ENCODE measurements around the gene AGAP1.

AGAP1 gene

GRCh38 chr2:235609321-235609720 lies 115.5 kb downstream of the AGAP1 start:
- DNase-seq (ENCODE audit: low read depth): no peak

GRCh38 chr2:235609746-235610145 lies 115.9 kb downstream of the AGAP1 start:
- no peak for DNase-seq (ENCODE audit: low read depth)

GRCh38 chr2:235610696-235611257 lies 116.9 kb downstream of the AGAP1 start:
- no peak for DNase-seq (ENCODE audit: low read depth)

GRCh38 chr2:235611349-235611748 lies 117.5 kb downstream of the AGAP1 start:
- no peak for DNase-seq (ENCODE audit: low read depth)

GRCh38 chr2:235611756-235612155 lies 117.9 kb downstream of the AGAP1 start:
- no peak for DNase-seq (ENCODE audit: low read depth)

- no peak for DNase-seq (ENCODE audit: low read depth)
These were observed 118.5 kb downstream of the AGAP1 start for GRCh38 chr2:235612181-235612950.

- no peak for DNase-seq (ENCODE audit: low read depth)
These were observed 119.8 kb downstream of the AGAP1 start for GRCh38 chr2:235613649-235614048.

- DNase-seq (ENCODE audit: low read depth): peak; percentile 35
These were observed 120.5 kb downstream of the AGAP1 start for GRCh38 chr2:235614176-235614860.

- DNase-seq (ENCODE audit: low read depth): peak; percentile 92
These were observed 121.3 kb downstream of the AGAP1 start for GRCh38 chr2:235614900-235615712.

GRCh38 chr2:235616885-235617284 lies 123.0 kb downstream of the AGAP1 start:
- peak; percentile 65 for DNase-seq (ENCODE audit: low read depth)

GRCh38 chr2:235618039-235618438 lies 124.2 kb downstream of the AGAP1 start:
- DNase-seq (ENCODE audit: low read depth): peak; percentile 70

GRCh38 chr2:235619544-235619943 lies 125.7 kb downstream of the AGAP1 start:
- no peak for DNase-seq (ENCODE audit: low read depth)

GRCh38 chr2:235621736-235622135 lies 127.9 kb downstream of the AGAP1 start:
- DNase-seq (ENCODE audit: low read depth): no peak

- DNase-seq (ENCODE audit: low read depth): no peak
These were observed 129.3 kb downstream of the AGAP1 start for GRCh38 chr2:235623111-235623510.

- DNase-seq (ENCODE audit: low read depth): no peak
These were observed 129.9 kb downstream of the AGAP1 start for GRCh38 chr2:235623752-235624151.

- DNase-seq (ENCODE audit: low read depth): no peak
These were observed 132.8 kb downstream of the AGAP1 start for GRCh38 chr2:235626658-235627057.

- DNase-seq (ENCODE audit: low read depth): no peak
These were observed 133.8 kb downstream of the AGAP1 start for GRCh38 chr2:235627682-235628081.

GRCh38 chr2:235630718-235631296 lies 137.0 kb downstream of the AGAP1 start:
- no peak for DNase-seq (ENCODE audit: low read depth)

GRCh38 chr2:235634435-235635158 lies 140.8 kb downstream of the AGAP1 start:
- DNase-seq (ENCODE audit: low read depth): no peak

GRCh38 chr2:235636546-235636945 lies 142.7 kb downstream of the AGAP1 start:
- no peak for DNase-seq (ENCODE audit: low read depth)

GRCh38 chr2:235637896-235638295 lies 144.1 kb downstream of the AGAP1 start:
- DNase-seq (ENCODE audit: low read depth): no peak

Data from stromal cell of bone marrow (primary cell).